A549 (cell line): ENCODE results near the gene EP400.

Experiments
- BHLHE40 ChIP-seq: IDR thresholded peaks from 2 replicates; pipeline ENCODE4 v1.6.1; 2012; ENCODE audit warnings: low read depth, low read length, inconsistent platforms
- CHD2 ChIP-seq: fragments of 150-350 bp; IDR thresholded peaks from 2 replicates; pipeline ENCODE4 v1.6.1; 2014; ENCODE audit warnings: low read length; ENCODE audit not compliant: partially characterized antibody
- CTCF ChIP-seq: fragments of >200 bp; sonication (Bioruptor Twin); formaldehyde crosslinking; IDR thresholded peaks from 3 replicates; pipeline ENCODE4 v1.5.1; 2016
- EP300 ChIP-seq, 2 experiments: fragments of >200 bp; sonication (Bioruptor Twin); formaldehyde crosslinking; IDR thresholded peaks; 2 replicates in 1 of 2; 3 replicates in 1 of 2; pipeline ENCODE4 v1.6.1; 2016 to 2017
- MYC ChIP-seq: IDR thresholded peaks from 2 replicates; pipeline ENCODE4 v1.6.1; 2012; ENCODE audit warnings: mild to moderate bottlenecking, inconsistent platforms, low read length, improper control_type of control experiment, borderline replicate concordance
- POLR2A ChIP-seq: IDR thresholded peaks from 2 replicates; pipeline ENCODE4 v1.6.1; 2012; ENCODE audit warnings: mild to moderate bottlenecking, low read length
- RAD21 ChIP-seq, 2 experiments: fragments of >200 bp in 1 of 2; sonication (Bioruptor Twin) in 1 of 2; formaldehyde crosslinking in 1 of 2; IDR thresholded peaks in 1 of 2; conservative IDR thresholded peaks in 1 of 2; 2 replicates in 1 of 2; 3 replicates in 1 of 2; pipeline ENCODE4 v1.6.1; 2012 to 2018; ENCODE audit warnings: inconsistent platforms in 1 of 2
- RFX5 ChIP-seq: fragments of 450-650 bp; IDR thresholded peaks from 2 replicates; pipeline ENCODE4 v1.7.1; 2014; ENCODE audit warnings: antibody characterized with exemption, mild to moderate bottlenecking, moderate library complexity
- SREBF2 ChIP-seq: fragments of 450-650 bp; IDR thresholded peaks from 2 replicates; pipeline ENCODE4 v1.6.1; 2014; ENCODE audit warnings: mild to moderate bottlenecking, moderate library complexity
- USF2 ChIP-seq: fragments of 450-650 bp; IDR thresholded peaks from 2 replicates; pipeline ENCODE4 v1.6.1; 2014; ENCODE audit warnings: antibody characterized with exemption
- ZFP36 ChIP-seq: fragments of 450-650 bp; IDR thresholded peaks from 2 replicates; pipeline ENCODE4 v1.6.1; 2014; ENCODE audit warnings: borderline replicate concordance; ENCODE audit not compliant: partially characterized antibody

GRCh38 chr12:131908092-131909080 is 41.4 kb upstream of the EP400 start:
- no peak for TF ChIP-seq RAD21 (conservative IDR thresholded peaks at IDR 0.05 in 1 of 2, IDR thresholded peaks at IDR 0.05 in 1 of 2)
- TF ChIP-seq CTCF, result no peak
- TF ChIP-seq CHD2, result no peak
- TF ChIP-seq USF2, result no peak
- TF ChIP-seq SREBF2, result no peak
- TF ChIP-seq BHLHE40, result no peak
- TF ChIP-seq POLR2A, result no peak
- TF ChIP-seq MYC, result no peak
- no peak for TF ChIP-seq EP300 (IDR thresholded peaks at IDR 0.05)
- TF ChIP-seq ZFP36, result no peak
- TF ChIP-seq RFX5, result no peak
